GM12872 (cell line): ENCODE measurements around the gene SMCO4.

ENCODE experiments used
- TF ChIP-seq, protein P1 (sequence below): IDR thresholded peaks from 3 replicates; pipeline ENCODE4 v1.5.1; 2011; ENCODE audit warnings: low read depth, mild to moderate bottlenecking, low read length, moderate library complexity; ENCODE audit not compliant: insufficient read depth

Gene SMCO4

DNA sequence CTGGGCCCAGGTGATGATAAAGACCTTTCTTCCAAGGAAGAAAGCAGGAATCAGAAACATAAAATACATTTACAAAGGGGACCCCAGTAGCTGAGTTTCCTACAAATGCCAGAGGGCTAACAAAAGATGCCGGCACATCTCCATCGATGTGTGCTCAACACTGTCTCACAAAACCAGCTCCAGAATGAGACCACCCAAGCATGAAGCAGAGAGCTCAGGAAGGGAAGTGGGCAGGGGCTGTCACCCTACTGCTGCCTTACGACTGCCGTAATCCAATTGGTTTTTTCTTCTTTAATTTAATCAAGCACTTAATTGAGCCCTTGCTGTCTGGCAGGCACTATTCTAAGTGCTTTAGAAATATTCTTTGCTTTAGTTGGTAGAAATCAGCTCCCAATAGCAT lies 26.1 kb downstream of the SMCO4 start:
- TF ChIP-seq, protein P1, sequence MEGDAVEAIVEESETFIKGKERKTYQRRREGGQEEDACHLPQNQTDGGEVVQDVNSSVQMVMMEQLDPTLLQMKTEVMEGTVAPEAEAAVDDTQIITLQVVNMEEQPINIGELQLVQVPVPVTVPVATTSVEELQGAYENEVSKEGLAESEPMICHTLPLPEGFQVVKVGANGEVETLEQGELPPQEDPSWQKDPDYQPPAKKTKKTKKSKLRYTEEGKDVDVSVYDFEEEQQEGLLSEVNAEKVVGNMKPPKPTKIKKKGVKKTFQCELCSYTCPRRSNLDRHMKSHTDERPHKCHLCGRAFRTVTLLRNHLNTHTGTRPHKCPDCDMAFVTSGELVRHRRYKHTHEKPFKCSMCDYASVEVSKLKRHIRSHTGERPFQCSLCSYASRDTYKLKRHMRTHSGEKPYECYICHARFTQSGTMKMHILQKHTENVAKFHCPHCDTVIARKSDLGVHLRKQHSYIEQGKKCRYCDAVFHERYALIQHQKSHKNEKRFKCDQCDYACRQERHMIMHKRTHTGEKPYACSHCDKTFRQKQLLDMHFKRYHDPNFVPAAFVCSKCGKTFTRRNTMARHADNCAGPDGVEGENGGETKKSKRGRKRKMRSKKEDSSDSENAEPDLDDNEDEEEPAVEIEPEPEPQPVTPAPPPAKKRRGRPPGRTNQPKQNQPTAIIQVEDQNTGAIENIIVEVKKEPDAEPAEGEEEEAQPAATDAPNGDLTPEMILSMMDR, result no peak

DNA sequence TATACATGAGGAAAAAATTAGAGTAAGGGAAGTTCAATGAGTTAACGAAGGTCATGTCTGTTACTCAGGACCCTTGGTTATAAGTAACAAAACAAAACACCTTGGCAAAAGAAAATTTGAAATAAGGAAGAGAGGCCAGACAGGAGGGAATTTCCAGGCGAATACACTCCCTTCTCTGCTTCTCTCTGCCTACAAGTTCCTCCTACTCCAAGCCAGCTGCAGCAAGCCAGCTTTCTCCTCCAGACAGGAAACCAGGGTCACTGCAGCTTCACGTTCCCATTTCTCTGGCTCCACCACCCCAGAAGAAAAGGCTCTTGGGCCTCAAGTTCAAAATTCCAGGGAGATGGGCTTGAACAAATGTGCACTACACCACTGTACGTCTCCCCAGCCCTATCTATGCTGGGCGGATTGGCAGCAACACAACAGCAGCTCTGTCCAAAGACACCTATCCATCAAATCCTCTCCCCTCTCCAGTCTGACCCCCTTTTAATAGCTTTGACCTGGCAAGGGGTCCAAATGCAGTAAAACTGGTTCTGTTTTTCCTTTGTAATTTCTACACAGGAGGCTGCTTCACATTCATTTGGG lies 27.7 kb downstream of the SMCO4 start:
- TF ChIP-seq, protein P1, result no peak

DNA sequence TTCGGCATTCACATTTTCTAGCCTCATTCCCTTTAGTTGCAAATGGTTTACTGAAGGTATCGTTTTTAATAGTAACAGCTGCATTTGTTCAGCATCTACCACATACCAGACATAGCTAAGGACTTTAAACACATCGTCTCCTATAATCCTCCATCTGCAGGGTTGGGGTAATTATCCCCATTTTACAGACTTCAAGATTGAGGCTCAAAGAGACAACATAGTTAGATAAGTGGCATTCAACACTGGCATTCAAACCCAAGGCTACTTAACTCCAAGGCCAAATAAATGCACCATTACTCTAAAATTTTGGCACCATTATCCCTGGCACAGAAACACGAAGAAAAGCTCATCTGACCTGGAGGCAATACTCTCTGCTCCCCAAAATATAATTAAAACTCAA lies 28.5 kb downstream of the SMCO4 start:
- TF ChIP-seq, protein P1, result no peak

DNA sequence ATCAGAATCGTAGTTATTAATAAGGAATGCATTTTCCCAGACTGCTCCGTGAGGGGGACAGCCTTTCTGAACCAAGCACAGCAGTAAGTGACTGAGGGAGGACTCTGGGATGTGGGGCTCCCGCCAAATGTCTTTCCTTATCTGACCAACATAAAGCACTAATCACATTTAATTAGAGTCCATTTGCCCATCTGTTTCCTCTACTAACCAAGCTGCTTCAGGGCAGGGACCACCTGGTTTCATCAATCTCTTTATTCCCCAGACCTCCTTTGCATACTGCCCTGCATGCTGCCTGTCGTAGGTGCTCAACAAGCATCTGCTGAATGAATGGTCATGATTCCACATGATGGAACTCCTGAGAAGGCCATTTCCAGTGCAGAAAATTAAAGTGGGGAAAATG lies 29.4 kb downstream of the SMCO4 start:
- TF ChIP-seq, protein P1, result no peak

DNA sequence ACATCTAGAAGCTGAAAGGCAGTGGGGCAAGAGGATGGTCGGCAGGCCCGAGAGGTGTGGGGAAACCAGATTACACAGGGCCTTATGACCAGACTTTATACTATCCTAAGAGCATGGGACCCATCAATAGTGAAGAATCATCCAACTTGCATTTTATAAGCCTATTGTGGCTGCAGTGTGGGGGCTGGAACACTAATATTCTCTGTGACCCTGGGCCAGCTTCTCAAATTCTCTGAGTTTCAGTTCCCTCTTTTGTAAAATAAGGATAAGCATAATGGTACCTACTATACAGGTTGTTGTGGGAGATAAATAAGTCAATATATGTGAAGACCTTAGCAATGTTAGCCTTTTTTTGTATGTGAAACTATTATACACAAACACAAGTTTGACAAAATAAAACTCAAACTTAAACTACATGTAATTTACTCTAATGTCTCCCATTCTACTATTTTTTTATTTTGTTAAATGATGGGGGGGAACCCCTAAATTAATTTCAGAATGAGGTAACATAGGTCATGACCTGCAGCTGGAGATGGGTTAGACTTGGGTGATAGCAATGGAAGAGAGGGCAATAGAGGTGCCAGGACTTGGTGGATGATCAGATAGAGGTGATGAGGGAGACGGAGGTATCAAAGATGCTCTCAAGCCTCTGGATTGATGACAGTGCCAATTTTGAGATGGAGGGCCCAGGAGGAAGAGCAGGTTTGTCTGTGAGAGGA lies 30.1 kb downstream of the SMCO4 start:
- TF ChIP-seq, protein P1, result no peak

DNA sequence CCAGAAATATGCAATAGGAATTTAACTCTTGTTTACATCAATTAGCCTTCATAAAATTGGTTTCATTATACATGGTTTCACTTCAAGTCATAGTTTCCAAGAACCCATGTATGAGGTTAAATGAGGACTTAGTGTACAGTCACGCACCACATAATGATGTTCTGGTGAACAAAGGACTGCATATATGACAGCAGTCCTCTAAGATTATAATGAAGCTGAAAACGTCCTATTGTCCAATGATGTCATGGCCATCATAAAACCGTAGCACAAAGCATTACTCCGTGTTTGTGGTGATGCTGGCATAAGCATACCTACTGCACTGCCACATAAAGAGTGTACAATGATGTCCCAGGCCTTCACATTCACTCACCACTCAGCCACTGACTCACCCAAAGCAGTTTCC lies 31.1 kb downstream of the SMCO4 start:
- TF ChIP-seq, protein P1, result no peak

DNA sequence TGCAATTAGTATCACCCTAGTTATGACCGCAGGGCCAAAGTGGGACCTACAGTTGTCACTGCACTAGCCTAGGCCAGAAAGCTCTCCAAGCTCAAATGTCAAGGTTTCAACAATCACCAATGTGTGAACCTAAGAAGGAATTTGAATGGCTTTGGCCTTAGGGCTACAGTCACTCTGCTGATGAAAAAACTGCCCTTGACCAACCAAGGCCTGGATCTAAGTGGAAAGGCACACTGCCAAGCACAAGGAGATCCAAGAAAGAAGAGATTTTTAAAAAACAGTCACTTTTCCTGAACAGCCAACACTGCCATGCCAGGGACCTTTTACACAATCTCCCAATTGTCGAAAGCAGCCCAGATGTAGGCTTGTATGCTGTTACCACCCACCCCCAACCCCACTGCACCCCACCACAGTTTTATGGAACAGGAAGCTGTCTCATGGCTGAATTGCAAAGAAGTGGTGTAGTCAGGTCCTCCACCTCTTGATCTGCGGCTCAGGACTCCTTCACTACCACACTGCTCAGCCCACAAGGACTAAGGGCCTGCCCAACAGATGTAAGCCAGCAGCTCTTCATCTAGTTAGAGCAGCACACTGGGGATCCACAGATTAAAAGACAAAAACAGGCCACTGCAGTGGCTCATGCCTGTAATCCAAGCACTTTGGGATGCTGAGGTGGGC lies 32.9 kb downstream of the SMCO4 start:
- TF ChIP-seq, protein P1, result no peak
